ENCODE results near the gene SEMA4G. TPM values are rescaled to one million over a fixed set of nuclear protein-coding genes. Genes with fewer than 3 reads are reported as not detected.
A peak's percentile ranks its signal among the peaks of the same experiment; 100 is the strongest.

The SEMA4G gene
- total and polyA plus RNA-seq, 2 of the 13 experiments (the other 11 are each of a cell fraction or from before 2014, with no cell fraction given), result 46.2 to 207 TPM

DNA sequence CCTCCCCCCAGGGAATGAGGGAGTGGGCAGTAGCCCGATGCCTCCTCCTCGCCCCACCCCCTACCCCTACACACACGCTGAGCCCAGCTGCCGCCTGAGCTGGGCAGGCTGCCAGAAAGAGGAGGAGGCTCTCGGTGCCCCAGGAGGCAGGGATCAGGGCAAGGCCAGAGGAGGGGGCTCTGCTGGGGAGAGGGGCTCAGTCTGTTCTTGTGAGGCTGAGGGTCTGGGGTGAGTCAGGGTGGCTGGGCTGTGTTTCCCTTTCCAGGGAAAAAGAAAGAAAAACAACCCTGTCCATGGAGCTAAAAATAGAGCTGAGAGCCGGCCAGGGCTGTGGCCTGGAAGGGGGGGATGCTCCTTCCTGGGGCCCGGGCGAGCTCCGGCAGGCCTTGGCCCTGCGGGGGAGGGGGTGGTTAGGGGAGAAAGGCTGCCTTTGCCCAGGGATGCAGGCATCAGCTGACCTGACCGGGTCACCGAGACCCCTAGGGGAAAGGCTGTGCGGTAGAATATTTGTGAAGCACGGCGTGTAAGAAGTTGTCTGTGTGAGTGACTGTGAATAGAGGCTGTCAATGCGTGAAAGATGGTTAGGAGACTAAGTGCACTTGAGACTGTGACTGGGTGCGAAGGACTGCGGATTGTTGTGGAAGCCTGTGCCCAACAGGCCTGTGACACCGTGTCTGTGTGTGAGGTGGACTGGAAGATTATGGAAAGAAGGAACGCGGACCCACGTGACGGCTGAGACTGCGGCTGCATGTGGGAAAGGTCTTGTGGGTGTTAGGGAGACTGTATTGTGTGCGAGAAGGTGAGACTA lies 29.1 kb downstream of the SEMA4G start (continued):
- TF ChIP-seq, protein P1, sequence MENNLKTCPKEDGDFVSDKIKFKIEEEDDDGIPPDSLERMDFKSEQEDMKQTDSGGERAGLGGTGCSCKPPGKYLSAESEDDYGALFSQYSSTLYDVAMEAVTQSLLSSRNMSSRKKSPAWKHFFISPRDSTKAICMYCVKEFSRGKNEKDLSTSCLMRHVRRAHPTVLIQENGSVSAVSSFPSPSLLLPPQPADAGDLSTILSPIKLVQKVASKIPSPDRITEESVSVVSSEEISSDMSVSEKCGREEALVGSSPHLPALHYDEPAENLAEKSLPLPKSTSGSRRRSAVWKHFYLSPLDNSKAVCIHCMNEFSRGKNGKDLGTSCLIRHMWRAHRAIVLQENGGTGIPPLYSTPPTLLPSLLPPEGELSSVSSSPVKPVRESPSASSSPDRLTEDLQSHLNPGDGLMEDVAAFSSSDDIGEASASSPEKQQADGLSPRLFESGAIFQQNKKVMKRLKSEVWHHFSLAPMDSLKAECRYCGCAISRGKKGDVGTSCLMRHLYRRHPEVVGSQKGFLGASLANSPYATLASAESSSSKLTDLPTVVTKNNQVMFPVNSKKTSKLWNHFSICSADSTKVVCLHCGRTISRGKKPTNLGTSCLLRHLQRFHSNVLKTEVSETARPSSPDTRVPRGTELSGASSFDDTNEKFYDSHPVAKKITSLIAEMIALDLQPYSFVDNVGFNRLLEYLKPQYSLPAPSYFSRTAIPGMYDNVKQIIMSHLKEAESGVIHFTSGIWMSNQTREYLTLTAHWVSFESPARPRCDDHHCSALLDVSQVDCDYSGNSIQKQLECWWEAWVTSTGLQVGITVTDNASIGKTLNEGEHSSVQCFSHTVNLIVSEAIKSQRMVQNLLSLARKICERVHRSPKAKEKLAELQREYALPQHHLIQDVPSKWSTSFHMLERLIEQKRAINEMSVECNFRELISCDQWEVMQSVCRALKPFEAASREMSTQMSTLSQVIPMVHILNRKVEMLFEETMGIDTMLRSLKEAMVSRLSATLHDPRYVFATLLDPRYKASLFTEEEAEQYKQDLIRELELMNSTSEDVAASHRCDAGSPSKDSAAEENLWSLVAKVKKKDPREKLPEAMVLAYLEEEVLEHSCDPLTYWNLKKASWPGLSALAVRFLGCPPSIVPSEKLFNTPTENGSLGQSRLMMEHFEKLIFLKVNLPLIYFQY (CRISPR knock-in tag; IDR thresholded peaks at IDR 0.05; ENCODE audit: borderline replicate concordance), result no peak
- no peak; the same call in 1 of the 2 replicates for TF ChIP-seq MAZ (IDR thresholded peaks at IDR 0.05; ENCODE audit: borderline replicate concordance, low read depth, low read length)
- no peak; the same call in 1 of the 2 replicates for TF ChIP-seq MAZ (CRISPR knock-in tag; IDR thresholded peaks at IDR 0.05; ENCODE audit: low read depth)
- TF ChIP-seq, protein P2, sequence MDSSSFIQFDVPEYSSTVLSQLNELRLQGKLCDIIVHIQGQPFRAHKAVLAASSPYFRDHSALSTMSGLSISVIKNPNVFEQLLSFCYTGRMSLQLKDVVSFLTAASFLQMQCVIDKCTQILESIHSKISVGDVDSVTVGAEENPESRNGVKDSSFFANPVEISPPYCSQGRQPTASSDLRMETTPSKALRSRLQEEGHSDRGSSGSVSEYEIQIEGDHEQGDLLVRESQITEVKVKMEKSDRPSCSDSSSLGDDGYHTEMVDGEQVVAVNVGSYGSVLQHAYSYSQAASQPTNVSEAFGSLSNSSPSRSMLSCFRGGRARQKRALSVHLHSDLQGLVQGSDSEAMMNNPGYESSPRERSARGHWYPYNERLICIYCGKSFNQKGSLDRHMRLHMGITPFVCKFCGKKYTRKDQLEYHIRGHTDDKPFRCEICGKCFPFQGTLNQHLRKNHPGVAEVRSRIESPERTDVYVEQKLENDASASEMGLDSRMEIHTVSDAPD (CRISPR knock-in tag; IDR thresholded peaks at IDR 0.05), result no peak
- no peak; the same call in 1 of the 2 replicates for TF ChIP-seq BCL6 (CRISPR knock-in tag; IDR thresholded peaks at IDR 0.05)
- no peak; the same call in 1 of the 2 replicates for TF ChIP-seq ZNF749 (CRISPR knock-in tag; IDR thresholded peaks at IDR 0.05; ENCODE audit: borderline replicate concordance)
- no peak for TF ChIP-seq TAF1 (CRISPR knock-in tag; IDR thresholded peaks at IDR 0.05)
- no peak for TF ChIP-seq ZNF703 (CRISPR knock-in tag; IDR thresholded peaks at IDR 0.05; ENCODE audit: borderline replicate concordance)
- TF ChIP-seq MEF2D (CRISPR knock-in tag; IDR thresholded peaks at IDR 0.05), result peak; percentile 94
- TF ChIP-seq RCOR2 (CRISPR knock-in tag; IDR thresholded peaks at IDR 0.05), result no peak
- TF ChIP-seq SAFB2 (CRISPR knock-in tag; IDR thresholded peaks at IDR 0.05; ENCODE audit: borderline replicate concordance, low read depth), result no peak
- TF ChIP-seq JUND (CRISPR knock-in tag; IDR thresholded peaks at IDR 0.05), result 0 out of 2 replicates have a peak, but pooled peaks have one; percentile 32
- TF ChIP-seq, protein P3, sequence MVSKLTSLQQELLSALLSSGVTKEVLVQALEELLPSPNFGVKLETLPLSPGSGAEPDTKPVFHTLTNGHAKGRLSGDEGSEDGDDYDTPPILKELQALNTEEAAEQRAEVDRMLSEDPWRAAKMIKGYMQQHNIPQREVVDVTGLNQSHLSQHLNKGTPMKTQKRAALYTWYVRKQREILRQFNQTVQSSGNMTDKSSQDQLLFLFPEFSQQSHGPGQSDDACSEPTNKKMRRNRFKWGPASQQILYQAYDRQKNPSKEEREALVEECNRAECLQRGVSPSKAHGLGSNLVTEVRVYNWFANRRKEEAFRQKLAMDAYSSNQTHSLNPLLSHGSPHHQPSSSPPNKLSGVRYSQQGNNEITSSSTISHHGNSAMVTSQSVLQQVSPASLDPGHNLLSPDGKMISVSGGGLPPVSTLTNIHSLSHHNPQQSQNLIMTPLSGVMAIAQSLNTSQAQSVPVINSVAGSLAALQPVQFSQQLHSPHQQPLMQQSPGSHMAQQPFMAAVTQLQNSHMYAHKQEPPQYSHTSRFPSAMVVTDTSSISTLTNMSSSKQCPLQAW (CRISPR knock-in tag; IDR thresholded peaks at IDR 0.05), result peak; percentile 63; the same call in 1 of the 2 replicates
- TF ChIP-seq CC2D1A (CRISPR knock-in tag; IDR thresholded peaks at IDR 0.05), result peak; percentile 25; the same call in 1 of the 2 replicates
- TF ChIP-seq, protein P4, sequence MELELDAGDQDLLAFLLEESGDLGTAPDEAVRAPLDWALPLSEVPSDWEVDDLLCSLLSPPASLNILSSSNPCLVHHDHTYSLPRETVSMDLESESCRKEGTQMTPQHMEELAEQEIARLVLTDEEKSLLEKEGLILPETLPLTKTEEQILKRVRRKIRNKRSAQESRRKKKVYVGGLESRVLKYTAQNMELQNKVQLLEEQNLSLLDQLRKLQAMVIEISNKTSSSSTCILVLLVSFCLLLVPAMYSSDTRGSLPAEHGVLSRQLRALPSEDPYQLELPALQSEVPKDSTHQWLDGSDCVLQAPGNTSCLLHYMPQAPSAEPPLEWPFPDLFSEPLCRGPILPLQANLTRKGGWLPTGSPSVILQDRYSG (CRISPR knock-in tag; IDR thresholded peaks at IDR 0.05), result no peak
- TF ChIP-seq, protein P5, sequence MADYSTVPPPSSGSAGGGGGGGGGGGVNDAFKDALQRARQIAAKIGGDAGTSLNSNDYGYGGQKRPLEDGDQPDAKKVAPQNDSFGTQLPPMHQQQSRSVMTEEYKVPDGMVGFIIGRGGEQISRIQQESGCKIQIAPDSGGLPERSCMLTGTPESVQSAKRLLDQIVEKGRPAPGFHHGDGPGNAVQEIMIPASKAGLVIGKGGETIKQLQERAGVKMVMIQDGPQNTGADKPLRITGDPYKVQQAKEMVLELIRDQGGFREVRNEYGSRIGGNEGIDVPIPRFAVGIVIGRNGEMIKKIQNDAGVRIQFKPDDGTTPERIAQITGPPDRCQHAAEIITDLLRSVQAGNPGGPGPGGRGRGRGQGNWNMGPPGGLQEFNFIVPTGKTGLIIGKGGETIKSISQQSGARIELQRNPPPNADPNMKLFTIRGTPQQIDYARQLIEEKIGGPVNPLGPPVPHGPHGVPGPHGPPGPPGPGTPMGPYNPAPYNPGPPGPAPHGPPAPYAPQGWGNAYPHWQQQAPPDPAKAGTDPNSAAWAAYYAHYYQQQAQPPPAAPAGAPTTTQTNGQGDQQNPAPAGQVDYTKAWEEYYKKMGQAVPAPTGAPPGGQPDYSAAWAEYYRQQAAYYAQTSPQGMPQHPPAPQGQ (CRISPR knock-in tag; IDR thresholded peaks at IDR 0.05; ENCODE audit: borderline replicate concordance), result no peak
